HepG2 (cell line): ENCODE data around the gene ADCY5. TPM values are rescaled to one million over a fixed set of nuclear protein-coding genes. Genes with fewer than 3 reads are reported as not detected.

ENCODE experiments used
- BRD4 ChIP-seq: sonication (generic); formaldehyde crosslinking; IDR thresholded peaks from 2 replicates; pipeline ENCODE4 v1.4.0; 2020; ENCODE audit warnings: missing genetic modification reagents
- CEBPB ChIP-seq: IDR thresholded peaks from 2 replicates; pipeline ENCODE4 v1.6.1; 2011; ENCODE audit warnings: low read depth, low read length, improper control_type of control experiment, borderline replicate concordance
- FOXK2 ChIP-seq: fragments of 450-650 bp; IDR thresholded peaks from 2 replicates; pipeline ENCODE4 v1.6.1; 2016
- IKZF4 ChIP-seq: sonication (generic); formaldehyde crosslinking; IDR thresholded peaks from 2 replicates; pipeline ENCODE4 v1.5.1; 2020; ENCODE audit warnings: borderline replicate concordance, mild to moderate bottlenecking, low read depth, missing genetic modification reagents; ENCODE audit errors: not compliant biosample characterization
- MAFK ChIP-seq, 2 experiments: IDR thresholded peaks in 1 of 2; conservative IDR thresholded peaks in 1 of 2; 2 replicates each; pipeline ENCODE4 v1.6.1; 2011; ENCODE audit warnings: improper control_type of control experiment in 2 of 2, low read length in 2 of 2
- RNF2 ChIP-seq: fragments of 450-650 bp; conservative IDR thresholded peaks from 2 replicates; pipeline ENCODE4 v1.6.1; 2016; ENCODE audit warnings: low read depth
- ZEB1 ChIP-seq: IDR thresholded peaks from 2 replicates; pipeline ENCODE4 v1.6.1; 2012; ENCODE audit warnings: mild to moderate bottlenecking, low read depth, inconsistent platforms; ENCODE audit not compliant: insufficient replicate concordance
- ZMYM3 ChIP-seq: sonication (generic); formaldehyde crosslinking; IDR thresholded peaks from 2 replicates; pipeline ENCODE4 v1.5.1; 2020; ENCODE audit warnings: mild to moderate bottlenecking, missing genetic modification reagents
- ZNF280D ChIP-seq: sonication (generic); formaldehyde crosslinking; IDR thresholded peaks from 2 replicates; pipeline ENCODE4 v1.5.1; 2020; ENCODE audit warnings: mild to moderate bottlenecking, missing genetic modification reagents
- ZNF609 ChIP-seq: sonication (generic); formaldehyde crosslinking; IDR thresholded peaks from 2 replicates; pipeline ENCODE4 v1.4.0; 2020; ENCODE audit warnings: mild to moderate bottlenecking, missing genetic modification reagents, borderline replicate concordance
- polyA plus RNA-seq, 8 experiments: library from polyadenylated mRNA; depleted of rRNA in 3 of 8; stranded (reverse) in 7 of 8; unstranded in 1 of 8; fragments of >200 nt; fragmentation: Illumina TruSeq in 4 of 8; extraction: Trizol in 4 of 8; gene quantifications; 2 replicates each; pipeline versions ENCODE4 v1.2.1 to v1.2.3, GENCODE V29; 2011 to 2016; ENCODE audit warnings: low read depth in 4 of 8, missing spikeins in 1 of 8, mixed read lengths in 1 of 8; ENCODE audit not compliant: insufficient read depth in 1 of 8
- total RNA-seq, 5 experiments: library from RNA; depleted of rRNA; stranded (reverse); fragments of >200 nt; fragmentation: Illumina TruSeq; extraction: Trizol; gene quantifications; 2 replicates each; pipeline ENCODE4 v1.2.3, GENCODE V29; 2016; ENCODE audit warnings: low read depth in 1 of 5

ADCY5 gene
- total and polyA plus RNA-seq, 2 of the 13 experiments (the other 11 are each of a cell fraction or from before 2014, with no cell fraction given) = not detected

GRCh38 chr3:123447749-123448517 lies 957 bp downstream of the ADCY5 start (continued):
- no peak for TF ChIP-seq ZNF609 (CRISPR knock-in tag)
- TF ChIP-seq IKZF4 (CRISPR knock-in tag) = no peak
- no peak for TF ChIP-seq MAFK (conservative IDR thresholded peaks at IDR 0.05 in 1 of 2, IDR thresholded peaks at IDR 0.05 in 1 of 2; ENCODE audit: low read length in 2 of 2)
- TF ChIP-seq CEBPB = no peak
- TF ChIP-seq BRD4 = no peak
- no peak for TF ChIP-seq RNF2
- no peak for TF ChIP-seq FOXK2
- TF ChIP-seq ZEB1 = no peak
- TF ChIP-seq ZNF280D = no peak
- TF ChIP-seq ZMYM3 (CRISPR knock-in tag) = no peak
